NCI-H2196 treated with DMSO at 0.1 percent for 48 hours (cell line): ENCODE measurements around the gene UBE2QL1.

Experiments used
- DNase-seq: peaks from one replicate; lab custom pipeline; 2025; ENCODE audit not compliant: unreplicated experiment; lab: John Stamatoyannopoulos, UW

Gene UBE2QL1

DNA sequence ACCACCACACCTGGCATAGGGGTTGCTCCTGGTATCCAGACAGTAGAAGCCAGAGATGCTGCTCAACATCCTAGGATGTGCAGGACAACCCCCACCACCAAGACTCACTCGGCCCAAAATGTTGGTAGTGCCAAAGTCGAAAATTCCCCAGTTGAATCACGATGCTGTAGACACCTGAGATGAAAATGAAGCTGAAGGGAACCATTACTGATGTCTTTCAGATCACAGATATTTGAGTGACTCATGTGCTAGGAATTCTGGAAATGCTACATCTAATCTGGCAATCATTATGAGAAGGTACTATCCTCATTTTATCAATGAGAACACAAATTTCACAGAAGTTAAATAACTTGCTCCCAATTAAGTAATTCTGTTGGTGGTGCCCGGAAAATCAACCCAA, 21.0 kb upstream of the UBE2QL1 start:
- no peak for DNase-seq

DNA sequence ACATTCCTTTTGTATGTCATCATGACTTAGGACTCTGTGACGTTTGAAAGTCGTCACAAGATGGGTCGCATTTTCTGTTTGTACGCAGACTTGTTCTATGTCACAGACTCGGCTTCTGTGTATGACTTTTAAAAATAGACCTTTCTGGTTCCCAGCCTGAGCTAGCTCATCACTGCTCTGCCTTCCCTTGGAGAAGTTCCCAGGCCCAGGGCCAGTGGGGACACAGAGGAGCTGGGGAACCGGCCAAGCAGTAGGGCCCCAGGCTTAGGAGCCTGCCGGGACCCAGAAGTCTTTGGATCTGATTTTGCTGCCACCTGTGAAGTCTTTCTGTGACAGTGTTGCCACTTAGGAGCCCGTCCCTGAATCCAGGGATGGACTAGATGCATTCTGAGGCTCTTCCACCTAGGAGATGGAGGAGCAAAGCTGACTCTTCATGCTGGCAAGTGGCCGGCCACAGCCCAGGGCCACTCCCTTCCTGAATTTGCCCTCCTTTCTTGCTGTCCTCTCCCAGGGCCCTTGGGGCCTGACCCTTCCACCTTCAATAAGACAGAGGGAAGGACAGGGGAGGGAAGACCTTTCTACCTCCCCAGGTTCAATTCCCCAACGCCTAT, 18.1 kb upstream of the UBE2QL1 start:
- no peak for DNase-seq

DNA sequence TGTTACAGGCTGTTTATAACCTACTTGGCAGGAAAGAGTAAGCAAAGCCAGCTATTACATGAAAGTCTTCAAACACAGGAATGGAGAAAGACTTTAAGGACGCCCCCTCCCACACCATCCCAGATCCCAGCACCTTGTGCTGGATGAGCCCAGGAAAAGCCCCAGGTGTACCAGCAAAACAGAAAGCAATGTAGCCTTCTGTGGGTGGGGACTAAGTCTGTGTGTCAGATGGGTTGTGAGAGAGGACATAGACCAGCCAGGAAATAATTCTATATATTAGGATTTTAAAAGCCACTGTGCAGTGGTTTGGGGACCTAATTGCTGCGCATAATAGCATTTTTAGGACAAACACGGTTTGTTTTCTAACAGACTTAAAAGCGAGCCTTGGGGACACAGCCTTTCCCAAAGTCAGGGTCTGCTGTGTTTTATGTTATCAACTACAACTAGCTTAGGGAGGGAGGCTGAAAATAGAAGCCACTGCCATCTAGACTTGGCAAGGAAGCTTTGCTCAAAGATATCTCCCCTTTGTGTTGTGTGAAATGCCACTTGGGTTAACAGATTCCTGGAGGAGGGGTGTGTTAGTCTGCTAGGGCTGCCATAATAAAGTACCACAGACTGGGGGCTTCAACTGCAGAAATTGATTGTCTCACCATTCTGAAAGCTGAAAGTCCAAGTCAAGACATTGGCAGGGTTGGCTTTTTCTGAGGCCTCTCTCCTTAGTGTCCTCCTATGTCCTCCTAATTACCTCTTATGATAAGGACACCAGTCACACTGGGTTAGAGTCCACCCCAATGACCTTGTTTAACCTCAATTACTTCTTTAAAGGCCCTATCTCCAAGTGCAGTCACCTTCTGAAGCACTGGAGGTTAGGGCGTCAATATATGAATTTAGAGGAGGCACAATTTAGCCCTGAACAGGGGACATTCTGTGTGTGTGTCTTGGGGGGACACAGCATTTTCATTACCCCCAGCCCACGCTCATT, 17.2 kb upstream of the UBE2QL1 start:
- DNase-seq = no peak

DNA sequence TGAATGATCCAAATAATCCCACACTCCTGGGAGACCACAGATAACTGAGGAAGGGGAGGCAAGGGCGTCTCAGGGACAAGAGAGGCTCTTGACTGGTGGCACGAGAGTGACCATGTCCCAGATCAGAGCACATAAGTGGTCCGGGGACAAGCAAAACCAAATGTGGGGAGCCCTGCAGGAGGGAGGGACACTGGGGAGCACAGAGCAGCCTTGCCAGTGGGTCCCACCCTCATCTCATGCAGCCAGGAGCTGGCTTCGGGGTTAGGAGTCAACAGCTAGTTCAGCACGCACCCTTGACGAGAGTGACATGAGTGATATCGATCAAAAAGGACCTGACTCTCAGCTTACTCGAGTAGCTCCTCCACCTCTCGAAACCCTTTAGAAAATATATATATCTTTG, 16.5 kb upstream of the UBE2QL1 start:
- DNase-seq = no peak

DNA sequence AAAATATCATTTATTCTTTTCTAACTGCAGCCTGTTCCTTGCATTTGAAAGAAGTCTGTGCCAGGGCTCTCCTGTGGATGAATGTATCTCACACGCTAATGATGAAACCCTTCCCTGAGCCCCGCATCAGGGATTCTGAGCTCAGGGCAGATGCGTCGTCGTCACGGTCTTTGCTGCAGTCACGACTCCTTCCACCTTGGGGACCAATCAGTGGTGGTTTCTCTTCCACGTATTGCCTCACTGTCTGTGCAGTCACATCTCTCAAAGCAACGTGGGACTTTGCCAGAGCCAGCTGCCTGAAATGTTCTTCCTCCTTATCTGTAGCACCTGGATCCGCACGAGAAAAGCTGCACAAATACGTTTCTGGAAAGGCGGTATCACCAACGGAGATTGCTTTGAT, 13.9 kb upstream of the UBE2QL1 start:
- no peak for DNase-seq

DNA sequence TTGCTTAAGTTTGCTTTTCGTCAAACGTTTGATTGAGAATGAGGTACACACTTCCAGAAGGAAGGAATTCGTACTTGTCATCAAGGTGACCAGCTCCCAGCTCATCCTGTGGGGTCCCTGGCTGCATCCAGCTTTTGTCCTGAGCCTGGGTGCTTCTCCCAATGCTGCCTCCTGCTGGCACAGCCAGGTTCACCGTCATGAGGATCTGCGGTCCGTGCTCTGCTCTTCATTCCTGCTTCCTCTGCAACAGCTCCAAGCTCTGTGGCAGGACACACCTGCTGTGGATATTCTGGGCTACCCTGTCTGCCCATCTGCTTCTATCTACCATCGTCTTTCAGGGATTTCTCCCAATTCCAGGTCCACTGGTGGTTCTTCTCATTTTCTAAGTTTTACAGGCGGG, 13.3 kb upstream of the UBE2QL1 start:
- no peak for DNase-seq

DNA sequence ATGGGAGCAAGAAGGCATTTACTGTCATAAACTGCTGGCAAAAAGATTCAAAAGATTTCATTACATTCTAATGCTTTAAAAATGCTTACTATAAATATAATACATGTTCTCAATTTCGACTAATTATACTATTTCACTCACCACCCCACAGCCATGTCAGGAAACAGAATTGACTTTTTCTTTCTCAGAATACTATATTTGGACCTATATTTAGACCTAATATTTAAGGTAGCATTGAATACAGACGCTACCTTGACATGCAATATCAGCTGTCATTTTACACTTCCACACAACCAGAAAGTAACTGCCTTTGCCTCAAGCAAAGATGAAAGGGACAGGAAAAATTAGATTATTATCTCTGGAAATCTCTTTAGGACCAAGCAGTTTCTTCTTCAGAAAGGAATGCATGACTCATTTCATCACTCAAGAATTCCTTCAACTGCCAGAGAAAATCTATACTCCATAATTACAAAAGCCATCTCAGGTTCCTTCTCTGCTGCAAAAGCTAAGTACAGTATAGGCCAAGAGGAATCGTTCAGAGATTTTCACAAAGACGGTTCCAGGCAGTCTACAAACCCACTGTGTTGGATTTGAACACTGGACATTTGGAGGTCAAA, 11.8 kb upstream of the UBE2QL1 start:
- DNase-seq = no peak

DNA sequence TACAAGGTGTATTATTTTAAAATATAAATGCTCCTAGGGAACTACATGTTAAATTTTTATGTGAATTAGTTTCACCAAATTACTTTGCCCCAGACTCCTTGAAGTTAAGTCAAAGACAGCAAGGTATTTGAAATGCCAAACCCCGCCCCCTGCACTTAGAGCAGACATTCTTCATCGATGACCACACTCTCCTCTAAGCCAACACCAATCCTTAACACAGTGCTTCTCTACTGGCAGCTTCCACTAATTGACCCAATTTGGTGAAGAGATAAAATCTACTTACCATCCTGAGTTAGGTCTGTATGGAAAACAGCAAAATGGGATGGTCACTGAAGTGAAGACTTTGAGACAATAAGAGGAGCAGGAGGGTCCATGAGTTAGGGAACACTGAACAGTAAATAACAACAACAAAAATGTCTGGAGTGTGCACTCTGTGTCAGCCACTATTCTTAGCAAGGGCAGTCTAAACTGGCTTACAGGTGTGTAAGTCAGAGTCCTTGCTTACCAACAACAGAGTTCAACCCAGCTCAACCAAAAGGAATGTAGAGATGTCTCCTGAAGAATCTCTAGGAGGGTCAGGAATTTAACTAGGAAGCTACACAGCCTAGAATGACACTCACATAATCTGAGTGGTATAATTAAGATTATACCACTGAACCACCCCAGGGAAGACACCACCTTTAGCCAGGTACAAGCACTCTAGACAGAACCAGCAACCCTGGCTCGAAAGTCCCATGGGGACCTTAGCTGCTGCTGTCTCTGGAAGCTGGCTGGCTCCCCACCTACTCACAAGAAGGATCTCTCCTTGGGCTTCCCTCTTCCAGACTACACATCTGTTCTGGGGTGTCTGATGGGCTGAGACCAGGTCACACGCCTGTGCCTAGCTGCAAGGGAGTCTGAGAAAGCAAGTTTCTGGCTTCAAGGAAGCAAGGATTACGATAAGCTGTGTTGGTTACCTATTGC, 8.8 kb upstream of the UBE2QL1 start:
- DNase-seq = no peak

DNA sequence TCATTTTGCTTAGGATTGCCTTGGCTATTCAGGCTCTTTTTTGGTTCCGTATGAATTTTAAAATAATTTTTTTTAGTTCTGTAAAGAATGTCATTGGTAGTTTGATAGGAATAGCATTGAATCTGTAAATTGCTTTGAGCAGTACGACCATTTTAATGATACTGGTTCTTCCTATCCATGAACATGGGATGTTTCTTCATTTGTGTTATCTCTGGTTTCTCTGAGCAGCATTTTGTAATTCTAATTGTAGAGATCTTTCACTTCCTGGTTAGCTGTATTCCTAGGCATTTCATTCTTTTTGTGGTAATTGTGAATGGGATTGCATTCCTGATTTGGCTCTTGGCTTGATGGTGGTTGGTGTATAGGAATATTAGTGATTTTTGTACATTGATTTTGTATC, 6.3 kb upstream of the UBE2QL1 start:
- no peak for DNase-seq

DNA sequence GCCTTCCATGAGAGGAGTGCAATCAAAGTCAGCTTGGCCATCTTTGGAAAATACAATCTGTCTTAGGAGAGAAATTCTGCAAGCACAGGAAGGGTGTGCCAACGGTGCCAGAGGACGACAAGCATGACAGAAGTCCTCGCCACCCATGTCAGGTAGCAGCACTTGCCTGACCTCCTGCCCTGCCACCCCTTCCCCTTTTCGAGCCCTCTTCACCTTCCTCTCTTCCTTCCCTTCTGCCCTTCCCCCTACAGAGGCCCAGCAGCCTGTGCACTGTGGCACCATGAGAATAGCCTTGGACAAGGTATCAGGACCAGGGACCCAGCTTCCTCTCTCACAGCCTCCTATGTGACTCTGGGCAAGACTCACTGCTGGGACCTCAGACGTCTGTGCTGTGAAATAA, 5.3 kb upstream of the UBE2QL1 start:
- no peak for DNase-seq

DNA sequence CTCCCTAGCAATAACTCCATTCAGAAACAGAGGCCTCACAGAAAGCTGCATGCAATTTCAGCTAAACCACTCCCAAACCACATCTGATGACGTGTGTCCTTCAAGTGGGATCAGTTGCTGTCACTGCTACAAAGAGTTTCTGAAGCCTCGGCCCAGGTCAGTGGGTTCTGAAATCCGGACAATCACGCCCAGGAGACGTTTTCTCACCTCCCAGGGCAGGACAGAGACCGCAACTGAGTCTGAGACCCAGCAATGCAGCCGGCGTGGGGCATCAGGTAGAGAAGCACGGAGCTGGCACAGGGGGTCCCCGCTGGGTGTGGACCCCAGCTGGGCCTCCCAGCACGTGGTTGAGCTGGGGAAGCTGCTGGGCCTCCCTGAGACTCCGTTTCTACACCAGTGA, 2.6 kb upstream of the UBE2QL1 start:
- DNase-seq = no peak

DNA sequence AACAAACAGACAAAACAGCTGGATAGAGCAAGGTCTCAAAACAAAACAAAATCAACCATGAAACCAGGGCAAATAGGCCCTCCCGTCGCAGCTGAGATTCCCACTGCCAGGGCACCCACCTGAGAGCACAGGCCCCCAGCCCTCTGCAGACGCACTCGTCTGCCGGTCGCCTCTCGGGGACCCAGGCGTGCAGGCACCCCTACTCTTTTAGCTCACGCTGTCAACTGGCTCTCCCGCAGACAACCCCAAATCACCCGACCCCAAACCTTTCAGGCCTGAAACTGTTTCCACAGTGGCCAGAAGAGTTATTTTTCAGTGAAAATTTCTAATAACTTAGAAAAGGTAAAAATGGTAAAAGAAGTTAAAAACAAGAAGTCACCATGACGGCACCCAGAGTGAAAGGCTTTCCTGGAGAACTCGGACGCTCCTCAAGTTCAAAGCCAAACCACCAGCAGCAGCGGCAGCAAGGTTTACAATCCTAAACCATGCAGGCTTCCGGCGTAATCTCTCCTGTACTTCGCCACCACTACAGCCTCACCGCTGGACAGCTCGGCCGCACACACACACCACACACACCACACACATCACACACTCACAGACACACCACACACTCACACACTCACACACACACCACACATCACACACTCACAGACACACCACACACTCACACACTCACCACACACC, 1.9 kb upstream of the UBE2QL1 start:
- no peak for DNase-seq

DNA sequence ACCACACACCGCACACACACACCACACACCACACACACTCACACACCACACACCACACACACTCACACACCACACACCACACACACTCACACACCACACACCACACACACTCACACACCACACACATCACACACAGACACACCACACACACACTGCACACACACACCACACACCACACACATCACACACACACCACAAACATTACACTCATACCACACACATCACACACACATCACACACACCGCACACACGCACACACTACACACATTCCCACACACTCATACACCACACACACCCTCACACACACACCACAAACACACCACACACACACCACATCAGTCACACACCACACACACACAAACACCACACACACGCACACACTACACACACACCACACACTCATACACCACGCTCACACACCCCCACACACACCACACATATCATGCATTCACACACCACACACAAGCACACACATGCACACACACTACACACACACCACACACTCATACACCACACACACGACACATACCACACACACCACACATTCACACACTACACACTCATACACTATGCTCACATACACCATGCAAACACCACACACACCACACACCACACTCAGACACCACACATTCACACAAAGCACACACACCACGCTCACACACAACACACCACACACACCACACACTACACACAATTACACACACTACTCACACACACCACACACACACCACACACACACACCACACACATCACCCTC, 1.1 kb upstream of the UBE2QL1 start:
- DNase-seq = no peak

DNA sequence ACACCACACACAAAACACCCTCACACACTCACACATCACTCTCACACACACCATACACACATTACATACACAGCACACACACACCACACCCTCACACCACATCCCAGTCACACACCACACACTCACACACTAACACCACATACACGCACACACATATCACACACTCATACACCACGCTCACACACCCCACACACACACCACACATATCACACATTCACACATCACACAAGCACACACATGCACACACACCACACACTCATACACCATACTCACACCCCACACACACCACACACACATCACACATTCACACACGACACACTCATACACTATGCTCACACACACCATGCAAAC, 543 bp upstream of the UBE2QL1 start:
- DNase-seq = no peak

DNA sequence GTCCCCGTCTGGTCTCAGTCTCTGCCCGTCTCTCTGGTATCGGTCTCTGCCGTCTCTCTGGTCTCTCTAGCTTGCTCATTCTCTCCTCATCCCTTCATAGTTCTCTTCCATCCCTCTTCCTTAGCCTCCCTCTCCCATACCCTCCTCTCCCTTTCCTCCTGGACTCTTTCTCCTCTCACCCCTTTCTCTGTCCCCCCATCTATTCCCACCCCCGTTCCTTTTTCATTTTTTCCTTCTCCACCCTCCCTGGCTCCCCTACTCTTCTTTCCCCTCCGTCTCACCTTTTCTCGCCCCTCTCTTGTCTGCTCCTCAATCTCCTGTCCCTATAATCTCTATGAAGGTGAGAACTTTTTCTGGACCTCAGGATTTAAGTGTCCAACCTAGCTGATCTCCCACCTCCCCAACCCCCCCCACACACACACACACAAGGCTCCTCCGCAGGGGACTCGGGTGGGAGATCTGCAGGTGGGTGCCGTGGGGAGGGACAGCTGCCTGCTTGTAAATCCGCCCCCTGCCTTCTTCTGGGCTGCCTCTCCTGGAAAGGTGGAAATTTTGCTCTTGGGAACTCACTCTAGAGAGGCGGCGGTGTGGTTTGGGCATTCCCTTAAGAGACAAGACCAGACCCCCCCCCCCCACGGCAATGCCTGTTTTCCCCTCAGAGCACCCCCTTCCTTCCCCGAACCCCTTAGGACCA, 953 bp downstream of the UBE2QL1 start:
- no peak for DNase-seq

DNA sequence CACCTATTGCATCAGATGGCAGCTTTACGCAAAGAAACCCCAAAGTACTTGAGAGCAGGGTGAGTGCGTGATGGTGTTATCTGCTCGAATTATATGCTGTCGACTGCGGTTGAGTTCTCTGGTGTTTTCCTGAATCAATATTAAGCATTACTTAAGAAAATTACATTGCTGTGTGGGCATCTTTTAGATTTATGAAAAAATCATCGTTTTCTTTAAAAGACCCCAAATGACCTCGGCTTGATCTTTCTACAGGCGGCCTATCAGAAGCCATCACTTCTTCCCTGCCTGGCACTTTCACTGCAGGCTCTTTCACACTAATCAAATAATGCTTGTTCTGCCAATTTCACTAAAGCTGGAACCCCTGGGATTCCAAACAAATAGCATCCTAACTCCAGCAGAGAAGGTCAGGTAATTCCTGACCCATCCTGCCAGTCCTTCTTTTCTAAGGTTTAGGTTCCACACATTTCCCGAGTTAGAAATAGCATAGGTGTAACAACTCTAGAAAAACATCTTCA, 1.7 kb downstream of the UBE2QL1 start:
- DNase-seq = no peak

DNA sequence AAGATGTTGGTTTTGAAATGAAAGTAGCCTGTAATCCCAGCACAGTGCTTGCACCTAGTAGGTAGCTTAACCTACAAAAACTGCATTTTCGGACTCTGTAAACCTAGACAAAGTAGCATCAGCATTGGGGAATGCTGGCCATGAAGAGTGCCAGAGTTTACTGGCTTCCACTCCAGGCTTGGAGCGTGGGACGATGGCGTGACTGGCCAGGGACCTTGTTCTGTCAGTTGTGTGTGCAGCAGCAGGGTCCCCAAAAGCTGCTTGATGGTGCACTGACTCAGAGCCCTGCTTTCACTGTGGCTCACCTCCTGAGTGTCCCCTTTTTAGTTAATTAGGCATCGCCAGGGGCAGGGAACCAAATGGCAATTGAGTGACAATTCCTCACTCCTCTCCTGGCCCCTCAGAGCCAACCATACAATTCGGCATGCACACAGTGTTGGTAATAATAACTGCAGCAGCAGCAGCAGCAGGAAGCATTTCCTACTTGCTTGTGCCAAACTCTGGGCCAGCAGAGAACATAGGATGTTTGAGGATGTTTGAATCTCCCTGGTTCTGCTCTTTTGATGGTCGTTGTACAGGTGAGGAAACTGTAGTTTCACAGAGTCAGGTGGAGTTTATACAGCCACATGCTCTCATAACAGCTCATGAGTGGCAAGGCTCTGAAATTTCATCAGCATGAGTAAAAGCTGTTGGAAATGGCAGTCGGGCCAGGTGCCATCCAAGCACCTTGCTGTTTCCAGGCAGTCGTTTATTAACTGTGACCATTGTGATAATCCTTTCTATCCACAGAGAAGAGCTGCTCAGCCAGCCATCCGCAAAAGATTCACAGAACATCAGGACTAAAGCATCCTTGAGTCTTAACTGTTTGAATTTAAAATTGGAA, 4.2 kb downstream of the UBE2QL1 start:
- no peak for DNase-seq

DNA sequence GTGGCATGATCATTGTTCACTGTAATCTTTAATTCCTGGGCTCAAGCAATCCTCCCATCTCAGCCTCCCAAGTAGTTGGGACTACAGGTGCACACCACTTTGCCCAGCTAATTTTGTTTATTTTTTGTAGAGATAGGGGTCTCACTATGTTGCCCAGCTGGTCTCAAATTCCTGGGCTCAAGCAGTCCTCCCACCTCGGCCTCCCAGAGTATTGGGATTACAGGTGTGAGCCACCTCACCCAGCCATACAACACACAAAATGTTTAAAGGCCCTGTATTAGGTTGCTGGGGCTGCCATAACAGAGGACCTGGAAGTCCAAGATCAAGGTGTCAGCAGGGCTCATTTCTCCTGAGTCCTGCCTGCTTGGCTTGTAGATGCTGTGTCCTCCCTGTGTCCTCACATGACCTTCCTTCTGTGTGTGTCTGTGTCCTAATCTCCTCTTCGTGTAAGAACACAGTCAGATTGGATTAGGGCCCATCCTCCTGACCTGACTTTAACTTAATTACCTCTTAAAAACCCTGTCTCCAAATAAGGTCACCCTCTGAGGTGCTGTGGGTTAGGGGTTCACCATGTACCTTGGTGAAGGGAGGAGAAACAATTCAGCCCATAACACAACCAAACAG, 5.4 kb downstream of the UBE2QL1 start:
- DNase-seq = no peak
